ENCODE measurements around the gene SEC61G. TPM values are rescaled to one million over a fixed set of nuclear protein-coding genes. Genes with fewer than 3 reads are reported as not detected.

SEC61G gene
- total RNA-seq, 1 donor from 2014 or later = 129 TPM

Other genes with a start within 250 kb of the SEC61G start
- 1.2 TPM for gene VSTM2A, start 216.8 kb downstream of the SEC61G start, total RNA-seq (ENCODE audit: unreplicated experiment)